RKO (cell line): ENCODE results near the gene LMBRD2.
"Not testable (repeated sequence)": the region's sequence is repeated elsewhere in the genome, so short reads cannot be mapped to it uniquely, and the experiment has no call there.

ENCODE experiments used
- DNase-seq: peaks from one replicate; pipeline ENCODE4 v3.0.0-alpha.2; 2016; ENCODE audit warnings: low spot score

LMBRD2 gene

DNA sequence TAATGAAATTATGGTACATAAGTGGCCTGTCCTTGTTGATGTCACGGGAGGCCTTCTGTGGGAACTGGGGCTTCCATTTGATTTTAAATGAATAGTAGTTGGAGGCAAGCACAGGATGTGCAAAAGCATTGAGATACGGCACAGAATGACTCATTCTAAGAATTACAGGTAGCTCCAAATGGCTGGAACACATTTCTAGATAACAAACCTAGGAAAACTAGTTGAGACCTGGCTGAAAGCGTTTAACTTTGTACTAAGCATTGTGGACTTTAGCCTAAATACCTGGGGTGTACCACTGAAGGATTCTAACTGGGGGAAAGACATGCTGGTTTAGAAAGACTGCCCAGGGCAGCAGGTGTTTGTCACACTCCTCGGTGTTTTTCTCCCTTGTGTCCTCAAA is 9.7 kb upstream of the LMBRD2 start:
- DNase-seq: no peak

DNA sequence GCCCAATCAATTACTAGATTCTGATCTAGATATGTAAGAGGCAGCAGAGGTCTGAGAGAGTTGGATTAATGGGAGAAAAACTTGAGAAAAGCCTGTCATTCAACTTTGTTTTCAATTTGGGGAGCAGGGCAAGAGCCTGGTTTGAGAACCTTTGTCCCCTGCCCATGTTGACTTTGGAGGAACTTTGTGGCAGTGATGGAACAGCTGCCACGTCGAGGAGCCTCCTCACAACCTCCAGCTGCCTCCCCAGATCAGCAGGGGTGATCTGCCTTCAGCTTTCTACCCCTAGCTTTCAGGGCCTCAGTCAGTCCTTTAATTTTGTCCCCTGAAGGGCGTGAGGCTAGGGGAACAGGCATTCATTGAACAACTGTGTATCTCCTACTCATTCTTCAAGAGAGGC is 8.9 kb upstream of the LMBRD2 start:
- no peak for DNase-seq

DNA sequence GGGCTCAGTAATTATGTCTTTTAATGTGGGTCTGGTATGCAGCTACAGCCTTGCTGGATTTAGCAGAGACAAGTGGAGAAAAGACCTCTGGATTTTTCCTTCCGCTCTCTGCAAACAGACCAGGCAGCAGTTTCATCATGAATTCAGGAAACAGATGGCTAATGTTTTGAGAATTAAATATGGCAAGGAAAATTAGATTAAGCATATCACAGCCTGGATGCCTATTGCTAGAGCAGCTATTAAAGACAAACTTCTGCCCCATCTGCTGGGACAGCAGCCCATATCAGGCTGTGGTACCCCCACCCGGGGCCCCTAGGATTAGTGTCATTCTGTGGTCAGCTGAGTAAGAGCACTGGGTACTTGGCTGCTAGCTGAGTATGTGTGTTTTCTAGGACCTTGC is 6.5 kb upstream of the LMBRD2 start:
- DNase-seq: no peak

DNA sequence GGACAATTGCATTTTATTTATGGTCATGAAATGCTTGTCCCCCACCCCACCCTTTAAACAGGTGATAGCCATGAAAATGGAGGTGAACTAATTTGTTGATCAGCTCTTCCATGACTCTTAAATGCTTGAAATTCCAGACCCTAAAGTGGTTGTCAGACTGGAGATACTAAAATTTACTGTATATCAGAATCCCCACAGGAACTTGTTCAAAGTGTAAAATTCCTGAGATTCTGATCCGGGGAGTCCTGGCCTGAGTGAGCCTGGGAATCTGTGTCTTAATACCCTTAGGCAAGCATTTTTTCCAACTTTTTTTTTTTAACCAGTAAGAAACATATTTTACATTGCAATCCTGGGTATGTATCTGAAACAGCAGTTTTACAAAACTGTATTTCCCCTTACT is 4.9 kb upstream of the LMBRD2 start:
- no peak for DNase-seq

DNA sequence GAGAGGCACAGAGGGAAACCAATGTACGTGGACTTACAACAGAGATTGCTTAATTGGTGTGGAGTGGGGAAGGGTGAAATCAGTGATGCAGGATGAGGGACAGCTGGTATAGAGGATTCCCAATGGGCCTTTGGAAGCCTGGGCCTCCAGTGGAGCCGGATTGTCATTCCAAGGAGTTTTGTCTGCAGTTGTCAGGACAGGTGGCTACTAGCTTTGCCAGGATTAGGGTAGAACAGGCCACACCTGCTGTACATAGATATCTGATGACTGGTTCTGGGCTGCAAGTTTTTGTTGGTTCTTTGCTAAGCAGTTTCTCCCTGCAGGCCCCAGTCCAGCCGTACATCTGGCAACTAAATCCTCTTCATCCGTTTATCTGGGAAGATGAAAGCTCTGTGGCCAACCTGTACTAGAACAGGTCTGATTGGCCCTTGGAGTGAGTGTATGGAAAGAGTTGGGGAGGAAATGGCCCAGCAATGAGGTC is 4.5 kb upstream of the LMBRD2 start:
- no peak for DNase-seq

DNA sequence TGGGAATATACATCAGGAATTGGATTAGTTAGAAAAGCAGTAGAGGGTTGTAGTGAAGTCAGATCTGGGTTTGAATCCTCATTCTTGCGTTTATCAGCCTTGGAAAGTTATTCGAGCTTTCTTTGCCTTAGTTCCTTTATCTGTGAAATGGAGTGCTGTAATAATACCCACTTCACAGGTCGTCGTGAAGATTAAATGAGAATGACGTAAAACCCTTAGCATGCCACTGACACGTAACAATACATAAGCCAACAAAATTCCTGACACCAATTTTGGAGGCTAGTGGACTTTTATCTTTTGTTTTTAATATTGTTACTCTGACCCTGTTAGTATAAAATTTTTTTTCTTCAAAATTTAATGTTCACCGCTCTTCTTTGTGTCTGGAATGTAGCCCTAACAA is 3.6 kb upstream of the LMBRD2 start:
- DNase-seq: no peak

DNA sequence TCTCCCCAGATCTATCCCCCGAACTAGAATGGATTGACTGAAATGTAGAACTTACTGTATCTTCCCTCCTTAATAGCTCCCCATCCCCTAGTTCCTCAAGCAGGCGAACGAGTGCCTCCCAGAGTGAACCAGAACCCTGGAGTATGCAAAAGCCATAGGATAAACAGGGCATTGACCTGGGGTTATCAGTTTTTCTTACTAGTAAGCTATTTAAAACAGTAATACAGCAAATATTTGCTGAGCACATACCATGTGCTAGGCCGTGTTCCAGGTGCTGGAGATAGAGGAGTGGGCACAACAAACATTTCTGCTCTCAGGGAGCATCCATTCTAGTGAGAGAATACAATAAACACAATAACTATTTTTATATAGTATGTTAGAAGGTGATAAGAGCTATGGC is 2.0 kb upstream of the LMBRD2 start:
- no peak for DNase-seq

DNA sequence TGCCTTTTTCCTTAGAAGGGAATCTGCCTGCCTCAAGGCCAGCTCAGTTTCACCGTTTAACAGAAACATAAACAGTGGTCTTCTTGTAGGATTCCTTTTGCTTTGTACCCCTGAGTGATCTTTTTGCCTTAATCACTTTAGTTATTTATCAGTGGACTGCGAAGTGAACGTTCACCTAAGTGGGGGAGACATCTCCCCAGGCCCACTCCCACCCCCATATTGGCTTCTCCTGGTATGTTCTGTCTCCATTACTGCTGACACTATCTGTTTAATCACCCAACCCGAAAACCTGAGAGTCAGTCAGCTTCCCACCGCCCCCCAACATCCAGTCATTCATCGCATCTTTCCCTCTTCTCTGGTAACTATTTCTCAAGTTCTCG is 1.6 kb upstream of the LMBRD2 start:
- no peak for DNase-seq

DNA sequence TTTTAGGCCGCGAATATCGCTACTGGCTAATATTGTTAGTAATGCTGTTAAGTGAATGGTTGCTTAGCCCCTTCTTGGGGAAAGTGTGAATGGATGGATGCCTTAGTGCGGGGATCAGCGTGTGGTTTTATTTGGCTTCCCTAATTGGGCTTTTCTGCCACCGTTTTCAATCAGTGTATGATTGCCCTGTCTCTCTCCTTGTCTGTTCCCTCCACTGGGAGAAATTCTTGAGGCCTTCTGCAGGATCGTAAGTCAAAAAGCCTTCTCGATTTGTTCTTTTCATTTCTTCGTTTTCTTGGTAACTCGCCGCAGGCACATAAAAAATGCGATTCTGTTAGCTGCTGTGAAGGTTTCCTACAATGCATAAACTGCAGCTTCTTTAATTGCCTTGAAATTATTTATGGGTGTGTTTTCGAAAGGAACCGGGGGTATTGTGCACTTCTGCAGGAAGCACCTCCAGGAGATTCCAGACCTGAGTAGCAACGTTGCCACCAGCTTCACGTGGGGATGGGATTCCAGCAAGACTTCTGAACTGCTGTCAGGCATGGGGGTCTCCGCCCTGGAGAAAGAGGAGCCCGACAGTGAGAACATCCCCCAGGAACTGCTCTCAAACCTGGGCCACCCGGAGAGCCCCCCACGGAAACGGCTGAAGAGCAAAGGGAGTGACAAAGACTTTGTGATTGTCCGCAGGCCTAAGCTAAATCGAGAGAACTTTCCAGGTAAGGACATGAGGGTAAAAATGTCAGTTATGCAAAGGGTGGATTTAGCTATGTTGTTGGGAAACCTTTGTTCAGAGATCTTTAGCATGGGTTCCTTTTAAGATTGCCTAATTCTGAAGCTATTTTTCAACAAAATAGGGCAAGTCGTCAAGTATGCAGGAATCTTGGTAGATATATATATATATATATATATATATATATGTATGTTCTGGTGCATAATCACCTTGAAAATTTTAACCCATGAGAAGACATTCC is 924 bp upstream of the LMBRD2 start:
- peak; percentile 42 for DNase-seq

DNA sequence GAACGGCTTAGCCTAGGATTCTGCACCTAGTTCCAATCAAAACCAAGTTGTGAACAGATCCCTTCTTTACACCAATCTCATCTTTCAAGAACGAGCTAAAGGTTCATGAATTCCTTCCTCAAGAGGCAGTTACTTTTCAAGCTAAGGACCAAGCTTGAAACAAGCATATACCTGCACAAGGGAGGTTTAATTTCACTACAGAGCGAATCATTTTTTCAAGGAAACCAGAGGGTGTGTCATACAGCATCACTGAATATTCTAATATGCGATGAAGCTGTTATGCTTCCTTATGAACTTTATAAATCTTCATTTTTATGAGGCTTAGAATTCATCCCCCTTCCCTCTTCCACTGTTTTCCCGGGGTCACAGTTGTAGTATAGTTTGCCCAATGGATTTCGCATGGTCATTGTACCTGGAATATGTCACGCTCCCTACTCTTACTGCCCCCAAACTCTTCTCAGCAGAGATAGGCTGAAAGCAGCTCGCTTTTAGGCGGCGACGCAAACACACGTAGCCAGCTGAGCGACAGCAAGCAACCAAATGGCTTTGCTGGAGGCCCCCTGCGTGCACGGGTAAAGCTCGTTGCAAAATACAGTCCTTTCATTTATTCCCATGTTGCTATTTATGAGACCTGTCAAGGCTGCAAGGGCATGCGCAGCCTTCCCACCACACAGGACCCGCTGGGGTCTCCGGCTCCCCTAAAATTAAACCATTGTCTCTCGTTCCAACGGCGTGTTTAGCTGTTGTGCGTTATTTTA is 832 bp downstream of the LMBRD2 start:
- peak; percentile 80 for DNase-seq

DNA sequence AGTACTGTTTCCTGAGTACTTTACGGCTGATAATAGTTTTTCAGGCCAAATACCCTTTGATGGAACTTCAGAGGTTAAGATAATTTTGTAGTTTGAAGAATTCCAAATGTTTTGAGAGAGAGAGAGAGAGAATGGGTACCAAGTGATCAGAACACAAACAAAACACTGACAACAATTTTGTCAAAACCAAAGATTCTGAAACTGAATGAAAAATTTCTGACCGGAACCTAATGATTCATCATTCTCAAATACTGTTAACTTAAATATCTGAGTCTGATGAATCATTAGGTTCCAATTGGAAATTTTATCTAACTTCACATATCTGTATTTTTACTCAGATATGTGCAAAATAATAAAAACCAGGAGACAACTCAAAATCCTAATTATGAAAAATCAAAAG is 4.0 kb downstream of the LMBRD2 start:
- no peak for DNase-seq

DNA sequence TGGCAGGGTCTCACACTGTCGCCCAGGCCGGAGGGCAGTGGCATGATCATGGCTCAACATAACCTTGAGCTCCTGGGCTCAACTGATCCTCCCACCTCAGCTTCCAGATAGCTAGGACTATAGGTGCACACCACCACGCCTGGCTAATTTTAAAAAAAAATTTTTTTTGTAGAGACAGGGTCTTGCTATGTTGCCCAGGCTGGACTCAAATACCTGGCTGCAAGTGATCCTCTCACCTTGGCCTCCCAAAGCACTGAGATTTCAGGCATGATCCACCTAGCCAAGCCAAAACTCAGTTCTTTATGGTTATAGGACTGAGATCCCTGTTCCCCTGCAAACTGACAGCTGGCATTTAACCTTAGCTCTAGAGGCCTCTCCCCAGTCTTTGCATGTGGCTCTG is 5.3 kb downstream of the LMBRD2 start:
- DNase-seq: no peak

DNA sequence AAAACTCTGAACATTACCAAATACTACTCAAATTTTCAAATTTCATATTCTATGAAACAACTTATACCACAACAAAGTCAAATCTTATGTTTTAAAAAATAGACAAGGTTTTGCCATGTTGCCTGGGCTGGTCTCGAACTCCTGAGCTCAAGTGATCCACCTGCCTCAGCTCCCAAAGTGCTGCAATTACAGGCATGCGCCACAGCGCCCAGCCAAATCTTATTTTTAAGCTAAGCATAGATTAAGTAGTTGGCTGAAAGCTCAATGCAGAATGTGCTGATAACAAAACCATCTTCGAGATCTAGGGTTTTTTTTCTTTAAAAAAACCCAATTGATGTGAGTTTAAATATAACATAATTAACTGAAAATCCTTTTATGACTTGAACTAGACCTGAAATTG is 6.4 kb downstream of the LMBRD2 start:
- DNase-seq: no peak

DNA sequence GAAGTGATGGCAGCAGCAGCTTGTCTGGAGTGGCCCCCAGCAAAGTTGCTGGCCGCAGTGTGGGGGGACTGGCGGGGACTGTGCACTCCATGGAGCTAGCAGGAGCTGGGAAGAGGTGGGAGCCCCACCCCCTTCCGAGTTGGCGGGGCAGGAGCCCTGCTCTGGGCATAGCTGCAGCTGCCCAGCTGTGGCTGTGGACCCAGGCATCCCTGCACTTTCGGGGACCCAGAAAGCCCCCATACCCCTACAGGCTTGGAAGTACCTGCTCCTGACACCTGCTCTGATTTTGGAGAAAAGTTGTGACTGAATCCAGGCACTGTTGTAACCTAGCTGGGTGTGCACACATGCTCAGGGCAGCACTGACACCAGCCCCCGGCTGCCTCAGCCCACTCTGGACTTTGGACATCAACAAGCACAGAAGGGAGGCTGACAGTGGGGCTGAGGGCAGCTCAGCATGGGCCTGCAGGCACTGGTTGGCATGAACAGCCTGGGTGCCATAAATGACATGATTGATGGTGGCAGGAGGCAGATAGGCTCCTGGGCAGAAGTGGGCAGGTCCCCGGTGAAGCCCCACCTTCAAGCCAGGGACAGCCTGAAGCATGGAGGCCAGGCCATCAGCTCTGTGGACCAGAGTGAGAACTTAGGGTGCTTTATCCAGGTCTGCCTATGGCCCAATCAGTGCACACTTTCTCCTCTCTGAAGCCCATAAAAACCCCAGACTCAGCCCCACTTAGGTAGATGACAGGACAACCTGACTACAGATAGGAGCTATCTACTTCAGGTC is 12.6 kb downstream of the LMBRD2 start:
- no peak for DNase-seq

DNA sequence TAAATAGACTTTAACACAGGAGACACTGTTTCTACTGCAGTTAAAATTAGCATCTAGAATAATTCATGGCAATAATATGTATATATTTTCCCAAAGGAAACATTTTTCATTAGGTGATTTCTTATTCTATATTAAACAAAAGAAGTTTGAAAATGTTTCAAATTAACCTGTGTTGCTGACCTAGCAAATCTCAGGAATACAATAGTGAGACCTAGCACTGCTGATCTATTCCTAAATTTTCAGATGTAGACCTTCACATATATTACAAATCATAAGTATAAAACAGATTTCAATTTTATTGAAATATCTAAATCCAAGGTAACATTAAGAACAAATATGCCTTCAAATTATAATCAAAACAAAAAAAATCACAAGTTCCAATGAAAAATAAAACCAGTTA is 15.1 kb downstream of the LMBRD2 start:
- DNase-seq: no peak

DNA sequence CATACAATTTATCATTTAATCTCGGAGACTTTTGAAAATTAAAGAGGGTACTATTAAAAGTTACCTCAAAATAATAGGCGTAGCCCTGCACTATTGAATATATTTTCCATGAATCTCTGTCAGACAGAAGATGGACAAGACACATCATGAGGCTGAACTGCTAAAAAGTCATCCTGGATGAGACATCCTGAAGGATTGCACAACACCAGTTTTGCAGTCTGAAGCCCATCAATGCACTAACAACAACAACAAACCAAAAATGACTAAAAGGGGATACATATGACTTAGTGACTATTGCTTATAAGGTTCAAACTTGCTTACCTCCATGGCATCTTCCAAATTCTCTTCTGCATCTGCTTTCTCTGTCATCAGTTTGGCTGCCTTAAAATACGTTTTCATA is 15.7 kb downstream of the LMBRD2 start:
- DNase-seq: no peak

DNA sequence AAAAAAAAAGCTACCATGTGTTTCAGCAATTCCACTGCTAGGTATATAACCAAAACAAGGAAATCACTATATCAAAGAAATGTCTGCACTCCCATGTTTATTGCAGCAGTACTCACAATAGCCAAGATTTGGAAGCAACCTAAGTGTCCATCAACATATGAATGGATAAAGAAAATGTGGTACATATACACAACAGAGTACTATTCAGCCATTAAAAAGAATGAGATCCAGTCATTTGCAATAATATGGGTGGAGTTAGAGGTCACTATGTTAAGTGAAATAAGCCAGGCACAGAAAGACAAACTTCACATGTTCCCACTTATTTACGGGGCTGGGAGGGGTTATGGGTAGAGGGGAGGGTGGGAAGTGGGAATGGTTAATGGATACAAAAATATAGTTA is 18.7 kb downstream of the LMBRD2 start:
- not testable (repeated sequence) for DNase-seq

DNA sequence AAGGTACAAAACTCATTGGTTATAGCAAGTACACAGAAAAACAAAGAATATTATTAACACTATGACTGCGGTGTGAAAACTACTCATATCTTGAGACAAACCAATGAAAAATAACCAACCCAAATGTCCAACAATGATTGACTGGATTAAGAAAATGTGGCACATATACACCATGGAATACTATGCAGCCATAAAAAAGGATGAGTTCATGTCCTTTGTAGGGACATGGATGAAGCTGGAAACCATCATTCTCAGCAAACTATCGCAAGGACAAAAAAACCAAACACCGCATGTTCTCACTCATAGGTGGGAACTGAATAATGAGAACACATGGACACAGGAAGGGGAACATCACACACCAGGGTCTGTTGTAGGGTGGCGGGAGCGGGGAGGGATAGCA is 22.0 kb downstream of the LMBRD2 start:
- DNase-seq: not testable (repeated sequence)

DNA sequence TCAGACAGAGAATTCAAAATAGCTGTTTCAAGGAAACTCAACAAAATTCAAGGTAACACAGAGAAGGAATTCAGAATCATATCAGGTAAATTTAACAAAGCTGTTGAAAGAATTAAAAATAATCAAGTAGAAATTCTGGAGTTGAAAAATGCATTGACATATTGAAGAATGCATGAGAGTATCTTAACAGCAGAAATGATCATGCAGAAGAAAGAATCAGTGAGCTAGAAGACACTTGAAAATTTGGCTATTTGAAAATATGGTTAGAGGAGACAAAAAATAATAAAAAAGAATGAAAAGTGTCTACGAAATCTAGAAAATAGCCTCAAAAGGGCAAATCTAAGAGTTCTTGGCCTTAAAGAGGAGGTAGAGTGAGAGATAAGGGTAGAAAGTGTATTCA is 22.9 kb downstream of the LMBRD2 start:
- no peak for DNase-seq

DNA sequence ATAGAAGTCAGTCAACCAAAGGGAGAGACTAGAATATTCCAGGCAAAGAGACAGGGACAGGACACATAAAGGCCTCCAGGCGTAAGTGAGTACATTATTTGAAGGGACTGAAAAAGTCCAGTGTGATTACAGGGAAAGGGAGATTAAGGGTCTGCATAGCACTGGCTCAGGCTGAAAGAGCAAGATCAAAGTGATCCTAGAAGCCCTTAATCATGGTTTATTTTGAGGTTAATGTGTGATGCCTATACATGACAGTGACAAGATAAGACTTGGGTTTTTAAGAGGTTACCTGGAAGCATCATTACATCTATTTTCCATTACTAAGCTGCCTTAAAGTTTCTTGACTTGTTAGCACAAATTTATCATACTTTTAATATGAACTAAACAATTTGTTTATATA is 25.8 kb downstream of the LMBRD2 start:
- DNase-seq: no peak

DNA sequence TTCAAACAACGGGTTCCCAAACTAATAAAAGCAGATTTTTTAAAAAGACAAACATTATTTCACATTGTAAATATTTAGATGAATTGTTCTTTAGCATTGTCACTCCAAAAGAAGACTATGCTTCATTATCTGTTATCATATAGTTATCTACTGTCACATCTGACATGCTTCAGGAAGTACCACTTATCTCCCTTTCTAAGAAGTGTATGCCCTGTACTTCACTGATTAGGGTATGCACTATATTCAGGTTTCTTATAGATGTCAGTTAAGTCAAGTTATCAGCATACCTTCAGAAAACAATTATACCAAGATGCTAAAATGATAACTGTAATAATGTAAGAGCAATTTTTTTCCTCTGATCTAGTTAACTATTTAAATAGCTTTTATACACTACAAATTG is 40.4 kb downstream of the LMBRD2 start:
- no peak for DNase-seq

DNA sequence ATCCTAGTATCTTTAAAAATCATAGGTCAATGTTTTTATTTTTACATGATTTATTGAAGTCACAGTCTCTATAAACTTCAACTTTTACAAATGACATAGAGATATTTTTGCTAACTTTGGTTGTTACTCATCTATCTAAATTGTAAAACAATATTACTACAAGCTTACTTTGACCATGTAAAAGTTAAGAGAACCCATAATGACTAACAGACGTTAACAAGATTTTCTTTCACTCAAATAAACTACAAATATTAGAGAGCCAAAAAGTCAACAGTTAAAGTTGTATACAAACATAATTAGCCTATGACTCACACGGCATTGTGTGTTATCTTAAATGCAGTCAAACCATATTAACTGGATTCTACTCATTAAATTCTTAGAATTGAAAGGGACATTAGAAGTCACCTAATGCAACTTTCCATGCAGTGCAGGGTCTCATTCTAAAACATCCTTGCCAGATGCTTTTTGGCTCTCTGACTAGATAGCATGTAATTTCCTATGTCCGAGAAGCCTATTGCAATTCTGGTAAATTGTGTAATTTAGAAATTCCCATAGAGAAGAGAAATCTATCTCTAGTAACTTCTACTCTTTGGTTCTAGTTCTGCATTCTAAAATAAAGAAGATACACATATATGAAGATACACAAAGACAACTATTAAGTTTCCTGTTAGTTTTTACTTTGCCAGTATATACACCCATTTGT is 42.8 kb downstream of the LMBRD2 start:
- no peak for DNase-seq
